Trophoblast cell (in vitro differentiated cells and primary cell): Measurements from ENCODE around the gene STING1.

ENCODE experiments used
- DNase-seq, 2 donors: peaks; one replicate each; pipeline ENCODE4 v3.0.0-alpha.2; 2016
- H2AFZ ChIP-seq: 2 replicates; pipeline ENCODE4 v1.6.1; 2013; ENCODE audit warnings: low read length, moderate library complexity, mild to moderate bottlenecking; ENCODE audit not compliant: insufficient read depth, poor library complexity
- H2AK5ac ChIP-seq: 2 replicates; pipeline ENCODE4 v1.6.1; 2013; ENCODE audit warnings: mild to moderate bottlenecking, low read length
- H2BK120ac ChIP-seq: 2 replicates; pipeline ENCODE4 v1.6.1; 2013; ENCODE audit warnings: low read length, mild to moderate bottlenecking, moderate library complexity; ENCODE audit not compliant: insufficient read depth, poor library complexity
- H2BK12ac ChIP-seq: 2 replicates; pipeline ENCODE4 v1.6.1; 2013; ENCODE audit warnings: mild to moderate bottlenecking, low read length, moderate library complexity
- H2BK5ac ChIP-seq: 2 replicates; pipeline ENCODE4 v1.6.1; 2013; ENCODE audit warnings: low read length, low read depth, moderate library complexity, mild to moderate bottlenecking; ENCODE audit not compliant: poor library complexity
- H3K14ac ChIP-seq: 2 replicates; pipeline ENCODE4 v1.6.1; 2013; ENCODE audit warnings: mild to moderate bottlenecking, low read length
- H3K18ac ChIP-seq: 2 replicates; pipeline ENCODE4 v1.6.1; 2013; ENCODE audit warnings: mild to moderate bottlenecking, low read length
- H3K23ac ChIP-seq: 2 replicates; pipeline ENCODE4 v1.6.1; 2013; ENCODE audit warnings: low read length
- H3K27ac ChIP-seq: 2 replicates; pipeline ENCODE4 v1.5.1; 2013; ENCODE audit warnings: low read depth, mild to moderate bottlenecking, inconsistent platforms, low read length, moderate library complexity
- H3K27me3 ChIP-seq: 2 replicates; pipeline ENCODE4 v1.6.1; 2013; ENCODE audit warnings: inconsistent platforms, mild to moderate bottlenecking, low read length, moderate library complexity; ENCODE audit not compliant: insufficient read depth
- H3K36me3 ChIP-seq, 2 experiments: 1 replicate in 1 of 2; 2 replicates in 1 of 2; pipeline ENCODE4 v1.6.1; 2013; ENCODE audit warnings: low read length in 2 of 2, mild to moderate bottlenecking in 2 of 2, moderate library complexity in 1 of 2; ENCODE audit not compliant: insufficient read depth in 2 of 2, control insufficient read depth in 1 of 2
- H3K4ac ChIP-seq: 2 replicates; pipeline ENCODE4 v1.6.1; 2013; ENCODE audit warnings: low read depth, mild to moderate bottlenecking, low read length, moderate library complexity
- H3K4me1 ChIP-seq, 2 experiments: 1 replicate in 1 of 2; 2 replicates in 1 of 2; pipeline ENCODE4 v1.6.1; 2013; ENCODE audit warnings: low read length in 2 of 2, mild to moderate bottlenecking in 2 of 2, moderate library complexity in 1 of 2; ENCODE audit not compliant: insufficient read depth in 2 of 2, control insufficient read depth in 1 of 2
- H3K4me2 ChIP-seq: 2 replicates; pipeline ENCODE4 v1.6.1; 2013; ENCODE audit warnings: inconsistent platforms, mild to moderate bottlenecking, low read length, moderate library complexity
- H3K4me3 ChIP-seq: 2 replicates; pipeline ENCODE4 v1.5.1; 2013; ENCODE audit warnings: mild to moderate bottlenecking, low read depth, low read length, inconsistent platforms
- H3K79me1 ChIP-seq: one replicate; pipeline ENCODE4 v1.6.1; 2013; ENCODE audit warnings: low read length
- H3K79me2 ChIP-seq: 2 replicates; pipeline ENCODE4 v1.6.1; 2013; ENCODE audit warnings: low read length, mild to moderate bottlenecking; ENCODE audit not compliant: control insufficient read depth, insufficient read depth, poor library complexity
- H3K9ac ChIP-seq: 2 replicates; pipeline ENCODE4 v1.6.1; 2013; ENCODE audit warnings: mild to moderate bottlenecking, low read length
- H3K9me3 ChIP-seq: 2 replicates; pipeline ENCODE4 v1.6.1; 2013; ENCODE audit warnings: low read depth, mild to moderate bottlenecking, control low read depth, inconsistent platforms, low read length; ENCODE audit not compliant: insufficient read depth
- H4K12ac ChIP-seq: 2 replicates; pipeline ENCODE4 v1.6.1; 2013; ENCODE audit warnings: low read depth, mild to moderate bottlenecking, low read length, moderate library complexity
- H4K8ac ChIP-seq: 2 replicates; pipeline ENCODE4 v1.6.1; 2013; ENCODE audit warnings: low read depth, mild to moderate bottlenecking, low read length, moderate library complexity
- H4K91ac ChIP-seq: one replicate; pipeline ENCODE4 v1.6.1; 2013; ENCODE audit warnings: low read depth, mild to moderate bottlenecking, low read length, moderate library complexity
- WGBS: extraction: QIAGEN DNeasy Blood & Tissue Kit; methylation state at CpG from one replicate; pipeline ENCODE4 v1.1.7; 2013; ENCODE audit warnings: missing lambda C conversion rate; ENCODE audit not compliant: insufficient read length, insufficient coverage; ENCODE audit errors: extremely low coverage; 5-methylcytosine and 5-hydroxymethylcytosine counted together

The STING1 gene

DNA sequence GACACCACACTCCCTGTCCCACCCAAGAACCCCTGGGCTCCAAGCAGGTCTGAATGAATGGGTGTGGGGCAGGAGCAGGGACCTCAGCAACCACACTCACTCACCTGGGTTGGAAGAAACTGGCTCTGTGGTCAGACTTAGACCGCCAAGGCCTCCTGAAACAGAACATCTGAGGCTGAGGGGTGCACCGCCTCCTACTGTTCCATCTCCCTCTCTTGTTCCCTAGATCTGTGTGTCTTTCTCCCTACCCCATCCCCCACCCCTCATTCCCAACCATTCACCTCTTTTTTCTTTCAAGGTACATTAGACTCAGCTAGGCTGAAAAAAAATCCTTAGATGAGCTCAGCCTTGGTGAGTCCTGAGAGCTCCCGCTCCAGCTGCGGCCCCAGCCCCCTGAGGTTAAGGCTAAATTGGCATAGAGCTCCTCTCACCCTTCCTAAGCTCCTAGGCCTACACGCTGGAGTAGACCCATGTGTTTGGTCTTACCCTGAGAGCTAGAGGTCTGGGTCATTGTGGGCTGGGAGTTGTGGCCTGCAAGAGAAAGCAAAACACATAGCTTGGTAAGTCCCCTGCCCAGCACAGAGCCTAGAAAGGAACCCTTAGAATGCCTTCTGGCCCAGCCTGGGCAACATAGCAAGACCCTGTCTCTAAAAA lies 24.8 kb downstream of the STING1 start:
- no peak overlapping the region for H3K27ac ChIP-seq
- WGBS = no CpG with 5 or more reads among the region's 5 CpGs
- H4K12ac ChIP-seq = no peak overlapping the region
- no peak overlapping the region for H4K91ac ChIP-seq
- H3K4me3 ChIP-seq = no peak overlapping the region
- DNase-seq = no peak
- H3K27me3 ChIP-seq = no peaks in the 10 kb centered on the region
- no peaks in the 10 kb centered on the region for H3K36me3 ChIP-seq
- no peak overlapping the region for H3K23ac ChIP-seq
- H3K9ac ChIP-seq = no peak overlapping the region
- H3K14ac ChIP-seq = no peak overlapping the region
- H2BK12ac ChIP-seq = no peak overlapping the region
- H3K18ac ChIP-seq = no peak overlapping the region
- no peak overlapping the region for H2BK5ac ChIP-seq
- no peak overlapping the region for H2BK120ac ChIP-seq
- H2AFZ ChIP-seq = no peak overlapping the region
- no peak overlapping the region for H3K4ac ChIP-seq
- H3K4me1 ChIP-seq = peaks cover 2 to 3% of the 10 kb centered on the region in 2 experiments
- H3K9me3 ChIP-seq = peaks cover 9% of the 10 kb centered on the region
- H4K8ac ChIP-seq = no peak overlapping the region
- H3K79me1 ChIP-seq = no peaks in the 10 kb centered on the region
- H2AK5ac ChIP-seq = no peak overlapping the region
- H3K79me2 ChIP-seq = no peaks in the 10 kb centered on the region
- no peak overlapping the region for H3K4me2 ChIP-seq

- H3K27me3 ChIP-seq = no peaks in the 10 kb centered on the region
- no peak overlapping the region for H2AFZ ChIP-seq
- H3K4me3 ChIP-seq = no peak overlapping the region
- H2AK5ac ChIP-seq = no peak overlapping the region
- H3K79me1 ChIP-seq = no peaks in the 10 kb centered on the region
- no peaks in the 10 kb centered on the region for H3K79me2 ChIP-seq
- H3K14ac ChIP-seq = no peak overlapping the region
- H3K27ac ChIP-seq = no peak overlapping the region
- no peaks in the 10 kb centered on the region for H3K36me3 ChIP-seq
- no peak for DNase-seq
- H3K9ac ChIP-seq = no peak overlapping the region
- no peak overlapping the region for H4K8ac ChIP-seq
- H2BK5ac ChIP-seq = no peak overlapping the region
- no peak overlapping the region for H4K12ac ChIP-seq
- no peak overlapping the region for H4K91ac ChIP-seq
- no peak overlapping the region for H2BK120ac ChIP-seq
- WGBS = no CpG with 5 or more reads among the region's 5 CpGs
- no peak overlapping the region for H3K4me2 ChIP-seq
- no peaks in the 10 kb centered on the region for H3K4me1 ChIP-seq
- no peak overlapping the region for H3K23ac ChIP-seq
- H3K4ac ChIP-seq = no peak overlapping the region
- H2BK12ac ChIP-seq = no peak overlapping the region
- no peak overlapping the region for H3K18ac ChIP-seq
- H3K9me3 ChIP-seq = peaks cover 11% of the 10 kb centered on the region
Measured at GRCh38 chr5:139457241-139457640, 25.3 kb downstream of the STING1 start.

GRCh38 chr5:139456776-139457175 lies 25.8 kb downstream of the STING1 start:
- Histone ChIP-seq H3K4me1 (no peaks in the 10 kb centered on the region), H3K23ac (no peak overlapping the region), H2BK5ac (no peak overlapping the region), H4K91ac (no peak overlapping the region), H3K9ac (no peak overlapping the region), H2AK5ac (no peak overlapping the region), H3K9me3 (peaks cover 14% of the 10 kb centered on the region), H2AFZ (no peak overlapping the region), H3K36me3 (no peaks in the 10 kb centered on the region), H2BK12ac (no peak overlapping the region), H3K27me3 (no peaks in the 10 kb centered on the region), H3K14ac (no peak overlapping the region), H3K18ac (no peak overlapping the region), H2BK120ac (no peak overlapping the region), H3K4me2 (no peak overlapping the region), H3K4me3 (no peak overlapping the region), H3K27ac (no peak overlapping the region), H4K12ac (no peak overlapping the region), H3K4ac (no peak overlapping the region), H3K79me2 (no peaks in the 10 kb centered on the region), H3K79me1 (no peaks in the 10 kb centered on the region), H4K8ac (no peak overlapping the region)
- no CpG with 5 or more reads among the region's 12 CpGs for WGBS
- no peak for DNase-seq

GRCh38 chr5:139454568-139455290 lies 27.8 kb downstream of the STING1 start:
- Histone ChIP-seq H3K18ac (no peak overlapping the region), H2AFZ (no peak overlapping the region), H3K14ac (no peak overlapping the region), H3K4ac (no peak overlapping the region), H3K79me2 (no peaks in the 10 kb centered on the region), H3K4me2 (no peak overlapping the region), H2BK12ac (no peak overlapping the region), H2AK5ac (no peak overlapping the region), H2BK120ac (no peak overlapping the region), H4K12ac (no peak overlapping the region), H3K9ac (no peak overlapping the region), H2BK5ac (no peak overlapping the region), H3K23ac (no peak overlapping the region), H3K79me1 (no peaks in the 10 kb centered on the region), H4K8ac (no peak overlapping the region), H3K4me1 (no peaks in the 10 kb centered on the region), H3K4me3 (peak overlapping the region; percentile 61), H4K91ac (no peak overlapping the region), H3K27ac (no peak overlapping the region), H3K36me3 (no peaks in the 10 kb centered on the region), H3K27me3 (no peaks in the 10 kb centered on the region), H3K9me3 (peaks cover 16% of the 10 kb centered on the region)
- WGBS = no CpG with 5 or more reads among the region's 11 CpGs
- no peak for DNase-seq
